Gastrocnemius medialis (tissue), 4 donors: ENCODE results near the gene ENOSF1.

ENCODE experiments used
- POLR2A ChIP-seq, 2 donors: fragments of 450-650 bp; IDR thresholded peaks; one replicate each; pipeline ENCODE4 v1.6.1; 2017; ENCODE audit warnings: antibody characterized with exemption in 2 of 2, mild to moderate bottlenecking in 2 of 2, moderate library complexity in 2 of 2
- TF ChIP-seq, protein P1 (sequence below), 5 experiments: fragments of 450-650 bp in 3 of 5; fragments of 200-600 bp in 2 of 5; sonication (generic) in 2 of 5; IDR thresholded peaks in 4 of 5; conservative IDR thresholded peaks in 1 of 5; 1 replicate in 4 of 5; 2 replicates in 1 of 5; pipeline ENCODE4 v1.5.1; 2016 to 2019; ENCODE audit warnings: antibody characterized with exemption in 5 of 5, mild to moderate bottlenecking in 3 of 5, moderate library complexity in 3 of 5

- TF ChIP-seq, protein P1, sequence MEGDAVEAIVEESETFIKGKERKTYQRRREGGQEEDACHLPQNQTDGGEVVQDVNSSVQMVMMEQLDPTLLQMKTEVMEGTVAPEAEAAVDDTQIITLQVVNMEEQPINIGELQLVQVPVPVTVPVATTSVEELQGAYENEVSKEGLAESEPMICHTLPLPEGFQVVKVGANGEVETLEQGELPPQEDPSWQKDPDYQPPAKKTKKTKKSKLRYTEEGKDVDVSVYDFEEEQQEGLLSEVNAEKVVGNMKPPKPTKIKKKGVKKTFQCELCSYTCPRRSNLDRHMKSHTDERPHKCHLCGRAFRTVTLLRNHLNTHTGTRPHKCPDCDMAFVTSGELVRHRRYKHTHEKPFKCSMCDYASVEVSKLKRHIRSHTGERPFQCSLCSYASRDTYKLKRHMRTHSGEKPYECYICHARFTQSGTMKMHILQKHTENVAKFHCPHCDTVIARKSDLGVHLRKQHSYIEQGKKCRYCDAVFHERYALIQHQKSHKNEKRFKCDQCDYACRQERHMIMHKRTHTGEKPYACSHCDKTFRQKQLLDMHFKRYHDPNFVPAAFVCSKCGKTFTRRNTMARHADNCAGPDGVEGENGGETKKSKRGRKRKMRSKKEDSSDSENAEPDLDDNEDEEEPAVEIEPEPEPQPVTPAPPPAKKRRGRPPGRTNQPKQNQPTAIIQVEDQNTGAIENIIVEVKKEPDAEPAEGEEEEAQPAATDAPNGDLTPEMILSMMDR (IDR thresholded peaks at IDR 0.05 in 4 of 5, conservative IDR thresholded peaks at IDR 0.05 in 1 of 5) = no peak
- no peak for TF ChIP-seq POLR2A (IDR thresholded peaks at IDR 0.05)
Observed at GRCh38 chr18:679516-679915, 32.9 kb downstream of the ENOSF1 start.
